ENCODE results near the gene FIBIN.
"Not testable (repeated sequence)": the region's sequence is repeated elsewhere in the genome, so short reads cannot be mapped to it uniquely, and the experiment has no call there.

Gene FIBIN

DNA sequence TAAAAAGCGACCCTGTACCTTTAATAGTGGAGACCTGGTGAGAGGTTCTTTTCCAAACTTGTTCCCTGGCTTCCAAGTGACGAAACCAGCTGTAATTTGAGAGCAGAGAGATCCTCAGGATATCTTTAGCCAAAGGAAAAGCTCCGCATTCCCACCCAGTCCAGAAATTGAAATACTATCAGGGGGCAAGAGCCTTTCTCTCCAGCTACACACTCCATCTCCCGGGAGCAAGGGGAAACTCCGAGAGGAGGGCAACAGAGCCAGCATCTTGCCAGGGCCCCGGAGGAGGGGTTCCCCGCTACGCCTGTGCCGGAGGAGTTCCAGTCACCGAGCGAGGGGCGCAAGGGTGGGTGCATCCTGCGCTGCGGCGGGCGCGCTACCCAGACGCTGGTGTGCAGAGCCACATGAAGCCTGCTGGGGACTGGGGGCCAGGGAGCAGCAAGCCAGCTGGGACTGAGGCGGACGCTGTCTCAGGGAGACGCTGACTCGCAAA is at the start of gene FIBIN:
Gene FIBIN, plus strand, starts transcription at position 148 of the 493 bp plus-strand sequence. CDS start 415 bp downstream, outside the sequence.
- DNase-seq (ENCODE audit: low read depth in 2 of 2): no peak

DNA sequence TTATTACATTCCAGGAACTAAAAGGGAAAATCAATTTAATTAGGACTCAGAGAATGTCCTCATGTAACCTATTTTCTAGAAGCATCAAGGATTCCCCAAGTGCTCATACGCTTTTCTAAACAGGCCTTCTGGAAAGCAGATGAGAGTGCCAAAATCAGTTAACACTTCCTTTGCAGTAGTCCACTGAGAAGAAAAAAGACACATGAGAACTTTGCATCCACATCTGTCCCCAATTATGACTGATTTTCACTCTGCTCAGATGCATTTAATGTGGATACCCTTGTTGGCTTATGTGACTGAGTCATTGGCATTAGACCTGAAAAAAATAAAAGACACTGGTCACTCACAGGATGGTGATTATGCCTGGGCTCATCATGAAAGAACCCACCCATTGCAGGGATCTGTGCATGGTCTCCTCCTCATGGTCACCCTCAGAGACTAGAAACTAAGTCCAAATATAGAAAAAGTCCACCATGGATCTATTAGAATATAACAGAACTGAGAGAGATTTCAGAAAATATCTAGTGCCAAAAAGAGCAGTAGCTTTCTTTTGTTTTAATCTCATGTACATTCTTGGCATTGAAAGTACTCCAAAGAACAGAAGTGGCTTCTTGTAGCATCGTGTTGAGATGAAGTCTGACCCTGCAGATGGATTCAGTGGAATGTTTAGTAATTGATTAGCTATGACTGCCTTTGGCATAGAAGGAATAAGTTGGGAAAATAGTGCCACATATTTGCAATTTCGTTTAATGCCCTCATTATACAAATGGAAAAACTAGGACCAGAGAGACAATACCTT is 48.8 kb upstream of the FIBIN start:
- no peak for DNase-seq (ENCODE audit: low read depth in 2 of 2)

DNA sequence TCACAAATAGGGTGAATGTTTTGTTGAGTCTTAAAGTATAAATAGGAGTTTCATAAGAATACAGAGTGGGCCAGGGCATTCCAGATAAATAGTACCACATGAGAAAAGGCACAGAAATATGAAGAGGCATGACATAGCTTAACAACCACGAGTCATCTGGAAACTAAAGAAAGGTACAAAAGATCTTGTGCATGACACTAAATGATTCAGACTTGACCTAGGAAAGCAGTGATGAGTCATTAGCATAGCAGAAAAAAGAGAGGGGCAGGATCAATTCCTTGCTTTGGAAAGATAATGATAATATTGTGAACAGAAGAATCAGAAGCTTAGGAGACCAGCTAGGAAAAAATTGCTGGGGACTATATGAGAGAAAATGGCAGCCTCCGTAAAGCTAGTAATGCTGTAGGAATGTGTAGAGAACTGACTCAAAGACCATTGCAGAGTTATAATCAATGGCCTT is 47.6 kb upstream of the FIBIN start:
- no peak for DNase-seq (ENCODE audit: low read depth in 2 of 2)

DNA sequence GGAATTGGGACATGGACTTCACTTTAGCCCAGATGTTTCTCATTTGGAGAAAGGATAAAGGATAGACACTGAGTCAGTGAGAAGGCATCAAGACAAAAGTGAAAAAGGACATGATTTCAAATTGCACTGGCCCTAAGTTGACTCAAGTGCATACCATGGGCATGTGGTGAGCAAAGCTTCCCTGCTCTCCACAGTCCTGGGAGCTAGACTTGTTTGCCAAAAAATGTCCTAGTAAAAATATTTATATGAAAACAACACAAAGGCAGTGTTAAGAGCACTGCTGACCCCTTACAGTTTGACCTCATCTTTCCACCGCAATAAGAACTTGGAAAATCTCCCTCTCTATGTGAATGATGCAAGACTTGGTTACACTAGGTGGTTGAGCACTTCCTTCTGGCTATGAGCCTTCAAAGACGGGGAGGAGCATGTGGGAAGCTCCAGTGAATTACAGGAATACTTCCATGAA is 46.5 kb upstream of the FIBIN start:
- DNase-seq (ENCODE audit: low read depth in 2 of 2): no peak

DNA sequence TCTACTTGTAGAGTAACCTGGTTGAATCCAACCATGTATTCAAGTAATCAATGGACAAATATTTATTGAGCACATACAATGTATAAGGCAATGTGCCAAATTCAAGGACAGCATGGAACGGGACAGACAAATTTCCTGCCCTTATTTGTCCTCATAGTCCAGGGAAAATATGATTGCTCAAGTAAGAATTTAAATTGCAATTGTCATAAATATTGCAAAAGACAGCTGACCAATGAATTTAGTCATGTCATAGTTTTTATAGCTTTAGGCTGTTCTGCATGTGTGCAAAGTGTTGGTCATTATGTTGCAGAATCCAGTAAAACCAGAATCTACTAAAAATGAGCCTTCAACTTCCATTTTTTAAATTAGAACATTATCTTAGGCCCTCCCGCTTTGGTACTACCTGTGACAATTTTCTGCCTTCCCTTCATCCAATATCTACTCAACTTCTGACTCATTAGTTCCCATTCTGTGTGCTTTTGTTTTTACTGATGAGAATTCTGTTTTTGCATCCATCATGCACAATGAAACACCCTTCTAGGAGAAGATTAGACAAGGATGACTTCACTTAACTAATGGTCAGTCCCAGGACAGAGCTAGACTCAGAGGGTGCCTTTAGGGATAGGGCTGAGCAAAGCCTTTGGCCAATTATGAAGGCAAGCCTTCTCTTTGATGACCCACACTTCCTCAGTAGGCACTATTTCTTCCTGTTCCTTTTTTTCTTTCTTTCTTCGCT is 45.8 kb upstream of the FIBIN start:
- no peak for DNase-seq (ENCODE audit: low read depth in 2 of 2)

DNA sequence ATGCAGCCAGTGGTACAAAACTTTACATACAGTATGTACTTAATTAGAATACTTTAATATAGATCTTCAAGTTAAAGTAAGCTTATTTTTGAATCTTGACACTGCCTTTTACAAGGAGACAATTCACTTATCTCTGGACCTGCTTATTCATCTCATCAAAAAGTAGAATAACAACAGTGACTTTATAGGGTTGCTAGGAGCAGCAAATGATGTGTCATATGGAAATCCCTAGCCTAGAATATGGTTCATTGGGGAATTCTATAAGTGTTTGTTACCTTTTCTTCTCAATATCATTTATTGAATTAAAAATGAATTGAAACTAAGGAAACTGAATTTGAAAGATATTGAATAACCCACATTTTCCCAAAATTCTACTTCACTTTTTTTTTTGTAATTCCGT is 45.0 kb upstream of the FIBIN start:
- no peak for DNase-seq (ENCODE audit: low read depth in 2 of 2)

DNA sequence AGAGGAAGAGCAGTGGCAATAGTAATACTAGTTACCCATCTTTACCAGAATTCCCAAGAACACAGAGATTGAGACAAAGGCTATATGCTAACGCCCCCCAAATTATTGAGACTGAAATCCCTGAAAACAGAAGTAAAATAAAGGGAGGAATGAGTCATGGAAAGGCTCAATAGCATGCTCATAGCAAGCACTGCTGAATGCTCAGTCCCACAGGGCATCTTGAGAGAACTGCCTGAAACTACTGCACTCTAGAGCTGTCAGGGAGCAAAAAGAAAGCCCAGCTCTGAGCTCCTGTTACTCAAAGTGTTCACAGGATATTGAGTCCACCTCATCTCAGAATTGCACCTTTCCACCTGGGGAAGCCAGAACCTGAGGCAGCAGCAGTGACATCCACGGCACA is 44.1 kb upstream of the FIBIN start:
- no peak for DNase-seq (ENCODE audit: low read depth in 2 of 2)

DNA sequence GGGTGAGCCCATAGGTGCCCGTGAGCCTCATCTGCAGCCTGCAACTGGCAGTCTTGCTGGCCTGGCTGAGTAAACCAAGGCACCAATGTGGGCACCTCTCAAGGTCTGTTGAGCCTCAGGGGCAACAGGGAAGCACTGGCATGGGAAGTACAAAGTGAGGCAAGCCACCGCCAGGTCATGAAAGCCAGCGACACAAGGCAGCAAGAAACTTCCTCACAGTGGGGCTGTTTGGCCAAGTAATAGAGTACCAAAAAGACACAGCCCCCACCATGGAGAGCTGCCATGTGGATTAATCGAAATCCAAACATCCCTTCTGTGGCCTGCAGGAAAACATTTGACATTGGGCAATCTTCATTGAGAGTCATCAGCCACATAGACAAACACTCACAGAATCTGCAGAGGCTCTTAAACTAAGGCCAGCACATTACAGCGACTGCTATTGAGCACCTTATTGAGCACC is 43.6 kb upstream of the FIBIN start:
- DNase-seq (ENCODE audit: low read depth in 2 of 2): no peak

DNA sequence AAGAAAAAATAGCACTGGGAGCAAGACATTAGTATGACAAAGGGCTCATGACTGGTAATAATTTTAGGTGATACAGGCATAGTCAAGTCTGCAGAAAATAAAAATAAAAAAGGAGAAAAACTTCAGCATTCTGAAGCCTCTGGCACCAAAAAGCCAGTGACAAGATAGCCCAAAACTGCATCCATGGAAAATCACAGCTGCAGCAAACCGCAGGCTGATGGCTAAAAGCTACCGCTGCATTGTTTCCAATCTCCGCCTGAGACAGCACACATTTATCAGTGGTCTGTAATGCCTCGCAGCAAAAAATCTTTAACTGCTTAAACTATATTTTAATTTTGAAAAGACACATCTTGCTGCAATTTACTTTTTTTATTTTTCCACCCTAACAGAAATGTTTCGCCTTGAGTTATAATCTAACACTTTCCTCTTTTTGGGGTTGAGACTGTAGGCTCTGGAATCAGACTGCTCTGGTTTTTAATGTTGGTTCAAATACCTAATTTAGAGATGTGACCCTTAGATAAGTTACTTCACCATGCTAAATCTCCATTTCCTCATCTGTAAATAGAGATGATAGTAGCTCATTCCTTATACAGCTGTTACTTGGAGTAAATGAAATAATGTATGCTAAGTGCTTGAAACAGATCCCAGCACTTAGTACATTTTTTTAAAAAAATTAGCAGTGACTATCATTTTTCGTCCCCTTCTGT is 42.0 kb upstream of the FIBIN start:
- DNase-seq (ENCODE audit: low read depth in 2 of 2): no peak

DNA sequence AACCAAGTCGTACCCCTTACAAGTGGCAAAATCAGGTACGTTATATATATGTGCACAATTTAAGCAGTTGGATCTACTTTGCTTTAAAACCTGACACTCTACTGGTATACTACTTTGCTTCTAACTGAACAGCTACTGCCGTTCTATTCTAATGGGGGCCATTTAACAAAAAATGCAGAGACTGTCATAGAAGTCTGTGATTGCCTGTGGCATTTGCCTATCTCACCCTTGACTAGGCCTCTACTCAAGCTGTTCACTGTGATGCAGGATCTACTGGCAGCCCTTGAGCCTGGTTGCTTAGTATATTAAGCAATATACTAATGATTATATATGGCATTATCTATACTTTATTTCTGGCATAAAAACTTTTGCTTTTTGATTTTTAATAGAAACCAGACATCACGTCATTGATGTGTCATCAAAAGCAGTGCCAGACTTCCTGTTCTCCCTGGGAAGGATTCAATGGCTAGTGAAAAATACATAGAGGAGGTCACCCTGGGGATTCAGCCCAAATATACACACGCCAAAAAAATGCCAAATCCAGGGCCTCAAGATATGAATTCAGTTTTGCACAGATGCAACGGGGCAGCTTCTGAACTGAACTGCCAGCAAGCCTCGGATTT is 40.0 kb upstream of the FIBIN start:
- DNase-seq (ENCODE audit: low read depth in 2 of 2): no peak

DNA sequence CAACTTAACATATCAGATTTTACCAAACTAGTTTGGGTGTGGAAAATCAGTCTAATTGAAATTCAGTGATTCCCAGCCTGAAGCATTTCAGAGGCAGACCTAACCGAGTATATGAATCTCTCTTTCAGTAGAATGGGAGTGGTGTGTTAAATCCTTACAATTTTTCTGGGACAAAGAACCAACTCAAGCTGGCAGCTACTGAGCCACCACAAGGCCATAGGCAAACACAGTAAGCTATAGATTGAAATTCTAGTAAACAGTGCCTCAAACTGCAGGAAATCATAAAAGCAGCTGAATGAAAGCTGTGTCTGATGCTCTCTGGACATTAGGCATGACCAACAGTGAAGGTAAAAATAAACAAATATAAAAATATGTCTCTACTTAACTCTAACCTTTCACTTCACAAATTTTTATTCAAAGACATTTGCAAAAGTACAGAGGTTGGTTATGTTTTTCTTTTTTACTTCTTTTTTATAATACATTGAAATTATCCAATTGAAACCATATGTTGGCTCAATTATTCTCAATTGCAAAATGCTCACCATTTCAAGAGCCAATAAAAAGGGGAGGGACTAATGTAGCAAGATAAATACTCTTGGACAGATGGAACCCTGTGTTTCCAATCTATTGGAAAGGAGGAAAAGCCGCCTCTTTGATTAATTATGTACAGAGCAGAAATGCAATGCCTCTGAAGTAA is 35.8 kb upstream of the FIBIN start:
- no peak for DNase-seq (ENCODE audit: low read depth in 2 of 2)

DNA sequence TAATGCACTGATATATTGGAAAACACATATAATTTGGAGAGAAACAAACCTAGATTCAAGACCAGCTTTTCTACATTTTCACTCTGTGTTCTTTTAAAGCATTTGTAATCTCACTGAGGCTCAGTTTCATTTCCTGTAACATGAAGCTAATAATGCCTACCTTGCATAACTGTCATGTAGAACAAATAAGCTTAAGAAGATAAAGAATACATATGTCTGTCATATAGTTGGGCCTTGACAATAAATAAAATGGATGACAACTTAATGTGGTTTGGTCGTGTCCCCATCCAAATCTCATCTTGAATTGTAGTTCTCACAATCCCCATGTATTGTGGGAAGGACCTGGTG is 35.2 kb upstream of the FIBIN start:
- no peak for DNase-seq (ENCODE audit: low read depth in 2 of 2)

DNA sequence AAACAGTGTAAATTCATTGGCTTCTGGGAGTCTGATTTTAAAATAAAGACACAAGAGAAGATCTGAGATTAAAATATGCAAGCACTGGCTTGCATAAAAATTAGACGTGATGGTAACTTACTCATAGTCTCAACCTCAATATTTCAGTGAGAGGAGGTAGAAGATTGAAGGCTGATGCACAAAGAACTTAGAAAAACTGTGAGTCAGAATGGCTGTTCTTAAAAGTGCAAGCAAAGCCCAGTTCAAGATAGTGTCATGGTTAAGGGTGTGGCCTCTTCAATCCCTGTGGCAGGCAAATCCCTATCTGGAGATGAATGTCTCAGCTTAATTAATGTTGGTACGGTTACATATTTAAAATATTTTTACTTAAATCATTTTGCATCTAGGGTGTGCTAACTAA is 33.6 kb upstream of the FIBIN start:
- DNase-seq (ENCODE audit: low read depth in 2 of 2): no peak

DNA sequence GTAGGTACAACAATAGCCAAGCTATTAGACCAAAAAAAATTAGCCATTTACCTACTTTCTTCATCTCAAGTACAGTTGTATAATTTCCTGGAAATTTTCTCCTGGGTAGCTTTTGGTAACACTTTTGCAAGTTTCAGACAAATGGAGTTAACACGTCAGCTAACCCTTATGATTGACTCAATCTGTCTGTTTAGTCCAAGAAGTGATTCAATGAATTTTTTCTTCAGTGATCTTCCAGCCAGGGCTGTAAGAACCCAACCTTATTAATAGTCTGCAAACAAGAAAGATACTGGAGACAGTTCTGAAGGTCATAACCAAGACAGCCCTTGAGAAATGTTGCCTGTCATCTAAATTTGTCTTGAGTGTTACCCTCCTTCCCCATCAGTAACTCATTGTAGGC is 30.1 kb upstream of the FIBIN start:
- DNase-seq (ENCODE audit: low read depth in 2 of 2): no peak

DNA sequence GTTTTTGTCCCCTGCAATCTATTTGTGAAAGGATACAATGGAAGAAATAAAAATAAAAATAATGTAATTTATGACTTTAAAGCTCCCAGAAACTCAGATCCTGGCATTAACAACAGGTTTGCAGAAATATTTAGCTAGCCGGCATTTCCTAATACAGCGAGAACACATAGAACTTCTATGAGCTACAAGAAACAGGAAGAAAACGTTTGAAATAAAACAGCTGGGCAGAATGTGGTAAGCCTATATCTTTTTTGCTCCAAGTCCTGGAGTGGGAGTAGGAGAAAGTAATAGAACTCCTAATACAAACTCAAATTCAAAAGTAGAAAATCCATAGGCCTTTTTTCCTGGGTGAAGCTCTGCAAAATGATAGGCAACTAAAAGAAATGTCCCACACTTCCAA is 29.6 kb upstream of the FIBIN start:
- no peak for DNase-seq (ENCODE audit: low read depth in 2 of 2)

DNA sequence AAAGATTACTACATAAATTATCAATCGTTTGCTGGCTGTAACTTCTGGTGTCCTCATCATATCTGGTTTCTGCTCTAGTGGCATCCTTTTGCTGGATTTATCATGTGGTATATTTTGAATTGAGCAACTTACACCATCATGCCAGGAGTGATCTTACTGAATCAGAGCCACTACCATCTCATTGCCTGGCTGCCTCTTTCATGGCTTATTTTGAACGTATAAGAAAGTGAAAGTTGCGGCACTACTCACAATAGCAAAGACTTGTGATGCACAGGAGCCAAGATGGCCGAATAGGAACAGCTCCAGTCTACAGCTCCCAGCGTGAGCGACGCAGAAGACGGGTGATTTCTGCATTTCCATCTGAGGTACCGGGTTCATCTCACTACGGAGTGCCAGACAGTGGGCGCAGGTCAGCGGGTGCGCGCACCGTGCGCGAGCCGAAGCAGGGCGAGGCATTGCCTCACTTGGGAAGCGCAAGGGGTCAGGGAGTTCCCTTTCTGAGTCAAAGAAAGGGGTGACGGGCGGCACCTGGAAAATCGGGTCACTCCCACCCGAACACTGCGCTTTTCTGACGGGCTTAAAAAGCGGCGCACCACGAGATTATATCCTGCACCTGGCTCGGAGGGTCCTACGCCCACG is 28.9 kb upstream of the FIBIN start:
- not testable (repeated sequence) for DNase-seq (ENCODE audit: low read depth in 2 of 2)

DNA sequence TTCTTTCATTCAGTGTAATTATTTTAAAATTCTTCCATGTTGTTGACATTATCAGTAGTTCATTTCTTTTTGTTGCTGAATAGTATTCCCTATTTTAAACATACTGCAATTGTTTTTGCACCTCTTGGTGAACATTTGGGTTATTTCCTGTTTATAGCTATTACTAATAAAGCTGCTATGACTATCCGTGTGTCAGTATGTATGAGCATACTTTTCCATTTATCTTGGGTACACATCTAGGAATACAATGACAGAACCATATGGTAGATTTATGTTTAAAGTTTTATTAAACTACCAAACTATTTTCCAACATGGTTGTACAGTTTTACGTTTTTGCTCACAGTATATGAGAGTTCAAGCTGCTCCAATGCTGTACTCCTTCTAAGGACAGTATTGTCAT is 22.0 kb upstream of the FIBIN start:
- DNase-seq (ENCODE audit: low read depth in 2 of 2): no peak

DNA sequence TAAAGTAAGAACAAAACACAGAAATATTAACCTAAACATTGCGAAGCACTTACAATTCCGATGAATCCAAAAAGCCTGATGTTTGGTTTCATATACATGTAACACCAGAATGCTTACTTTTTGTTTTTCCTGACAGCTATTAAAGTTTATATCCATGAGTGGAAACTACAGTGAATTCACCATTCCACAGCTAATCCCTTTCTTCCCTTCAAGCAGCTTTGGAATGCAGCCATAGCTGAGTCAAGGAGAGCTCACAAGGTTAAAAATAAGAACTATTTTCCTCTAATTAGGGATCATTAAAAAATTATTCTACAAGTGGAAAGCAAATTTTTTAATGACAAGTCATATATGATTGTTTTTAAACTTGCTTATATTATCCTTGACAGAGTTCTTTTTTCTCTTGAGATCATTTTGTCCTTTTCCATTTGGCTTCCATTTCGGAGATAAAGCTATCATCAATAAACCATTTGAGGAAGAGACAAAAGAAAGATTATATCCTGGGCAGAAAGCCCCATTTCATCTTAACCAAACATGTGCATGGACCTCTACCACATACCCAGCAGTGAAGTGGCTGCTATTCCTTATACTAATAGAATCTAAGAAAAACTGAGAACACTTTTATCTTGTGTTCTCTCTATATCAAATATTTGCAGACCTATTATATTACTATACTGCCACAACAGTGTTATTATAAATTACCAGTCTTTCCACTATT is 19.7 kb upstream of the FIBIN start:
- no peak for DNase-seq (ENCODE audit: low read depth in 2 of 2)

DNA sequence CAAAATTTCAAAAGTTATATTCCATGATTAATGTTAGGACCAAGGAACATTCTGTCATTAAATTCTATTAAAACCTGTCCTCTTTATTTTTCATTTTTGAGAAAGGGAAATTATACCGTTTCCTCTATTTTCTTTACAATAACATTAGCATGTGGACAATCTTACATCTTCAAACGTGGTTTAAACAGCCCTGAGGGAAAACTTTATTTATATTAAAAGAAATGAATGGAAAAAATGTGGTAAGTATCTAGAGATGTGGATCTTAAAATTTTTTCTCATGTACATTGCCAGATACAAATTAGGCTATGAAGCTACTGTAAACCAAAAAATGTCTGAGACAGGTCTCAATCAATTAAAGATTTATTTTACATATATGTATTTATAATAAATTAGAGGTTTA is 18.9 kb upstream of the FIBIN start:
- no peak for DNase-seq (ENCODE audit: low read depth in 2 of 2)

DNA sequence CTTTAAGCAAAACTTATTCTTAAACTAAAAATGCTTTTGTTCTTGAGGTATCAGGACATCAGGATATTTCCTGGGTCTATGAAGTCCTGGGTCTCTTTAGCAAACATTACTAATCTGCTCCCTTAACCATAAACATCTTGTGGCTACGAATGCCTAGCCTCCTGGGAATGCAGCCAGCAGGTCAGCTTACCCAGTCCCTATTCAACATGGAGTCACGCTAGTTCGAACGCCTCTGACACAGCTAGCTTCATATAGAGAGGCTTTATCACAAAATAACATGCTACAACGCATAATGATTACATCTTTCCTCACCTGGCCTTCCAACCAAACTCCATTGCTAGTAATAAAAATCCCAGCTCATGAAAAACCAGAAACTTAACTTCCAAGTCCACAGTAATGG is 17.5 kb upstream of the FIBIN start:
- DNase-seq (ENCODE audit: low read depth in 2 of 2): no peak
